Activated B cell treated with CpG ODN at 0.5 μM for 24 hours (primary cell): ENCODE results near the gene RNASEH2B. TPM values are rescaled to one million over a fixed set of nuclear protein-coding genes. Genes with fewer than 3 reads are reported as not detected.

Experiments used
- ATAC-seq: fragments of 200-7000 bp; cut with Tn5 transposase; one replicate; pipeline ENCODE4 v1.10.0; 2021; ENCODE audit warnings: low read depth, mild to moderate bottlenecking, moderate library complexity
- CTCF ChIA-PET: fragments of 350-600 bp; sonication (Branson Sonifier 250); formaldehyde crosslinking; loops from one replicate; lab custom pipeline; 2021; ENCODE audit warnings: antibody characterized with exemption; lab: Charles Lee
- POLR2A ChIA-PET: fragments of 350-600 bp; sonication (Branson Sonifier 250); formaldehyde crosslinking; loops from one replicate; lab custom pipeline; 2021; ENCODE audit warnings: antibody characterized with exemption; lab: Charles Lee
- DNase-seq: peaks from one replicate; pipeline ENCODE4 v3.0.0; 2022
- H3K27ac Mint-ChIP-seq: one replicate; pipeline ENCODE4 v1.8.0; 2020; ENCODE audit warnings: mixed read lengths
- H3K27me3 Mint-ChIP-seq: one replicate; pipeline ENCODE4 v1.8.0; 2021; ENCODE audit warnings: mixed read lengths
- H3K36me3 Mint-ChIP-seq: one replicate; pipeline ENCODE4 v1.8.0; 2021; ENCODE audit warnings: low read depth, mixed read lengths
- H3K4me1 Mint-ChIP-seq: one replicate; pipeline ENCODE4 v1.8.0; 2021; ENCODE audit warnings: mixed read lengths
- H3K4me3 Mint-ChIP-seq: one replicate; pipeline ENCODE4 v1.8.0; 2020; ENCODE audit warnings: mild to moderate bottlenecking, mixed read lengths
- H3K9me3 Mint-ChIP-seq: one replicate; pipeline ENCODE4 v1.8.0; 2020; ENCODE audit warnings: mixed read lengths
- CTCF ChIP-seq: fragments of 200-600 bp; IDR thresholded peaks from one replicate; pipeline ENCODE4 v1.8.0; 2022; ENCODE audit warnings: antibody characterized with exemption, mild to moderate bottlenecking
- intact Hi-C: fragments of 100-400 bp; cut with micrococcal nuclease; formaldehyde crosslinking; loops from one replicate; pipeline ENCODE4 v1.15.1; 2024
- total RNA-seq: library from RNA; stranded (reverse); gene quantifications from 2 replicates; pipeline ENCODE4 v1.2.3, GENCODE V29; 2022

The RNASEH2B gene
- total RNA-seq, 1 donor from 2014 or later = 103 TPM

DNA sequence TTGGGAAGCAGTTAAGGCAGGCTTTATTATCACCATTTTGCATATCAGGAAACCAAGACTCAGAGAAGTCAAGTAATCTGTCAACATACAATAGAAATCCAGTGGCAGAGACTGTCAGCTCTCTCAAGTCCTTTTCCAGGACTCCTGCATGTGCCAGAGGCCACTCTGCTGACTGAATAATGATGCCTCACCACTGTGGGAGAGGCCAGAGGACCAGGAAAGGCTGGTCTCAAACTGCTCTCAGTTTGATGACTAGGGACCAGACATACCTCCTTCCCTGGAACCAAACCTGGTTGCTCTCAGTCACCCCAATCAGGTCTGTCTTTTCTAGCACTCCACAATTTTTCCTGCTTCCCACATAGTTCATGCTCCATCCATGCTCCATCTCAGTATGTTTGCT is 8.0 kb downstream of the RNASEH2B start:
- Mint-ChIP-seq H3K9me3 (peaks cover 7% of the 10 kb centered on the region), H3K36me3 (peaks cover 21% of the 10 kb centered on the region), H3K4me3 (no peak overlapping the region), H3K27me3 (no peaks in the 10 kb centered on the region), H3K27ac (peak overlapping the region; percentile 98), H3K4me1 (peaks cover 70% of the 10 kb centered on the region)
- intact Hi-C loops = loop anchor here (10.0 kb wide), 1 partner anchor 1263 kb away; no protein-coding TSS in a partner anchor
- no peak for TF ChIP-seq CTCF
- DNase-seq (no peak), ATAC-seq (no peak)
- ChIA-PET POLR2A (interaction anchor here (0.6 to 3.8 kb wide), 5 partner anchors 25 to 920 kb away, joined by 3 to 26 read pairs (median 6); partner anchors contain the start of gene TRIM13), CTCF (interaction anchor here (1.1 kb wide), 2 partner anchors 22 to 941 kb away, joined by 4 to 5 read pairs; no protein-coding TSS in a partner anchor)

DNA sequence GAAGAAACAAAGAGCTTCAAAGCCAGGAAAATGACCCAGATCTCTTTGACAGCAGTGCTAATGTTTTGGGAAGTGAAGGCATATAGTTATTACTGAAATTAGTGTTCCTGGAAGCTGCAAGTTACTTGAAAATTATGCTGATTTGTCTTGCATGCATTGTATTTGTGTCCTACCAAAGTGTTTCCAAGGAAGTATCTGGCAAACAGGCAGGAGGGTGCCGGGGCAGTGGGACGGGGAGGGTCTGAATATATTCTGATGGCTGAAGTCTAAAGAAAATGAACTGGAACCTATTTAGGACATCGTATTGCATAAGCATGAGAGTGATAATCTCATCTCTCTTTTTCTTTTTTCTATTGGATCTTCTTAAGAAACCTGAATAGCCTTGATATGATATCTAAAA is 9.0 kb downstream of the RNASEH2B start:
- Mint-ChIP-seq H3K36me3 (peaks cover 31% of the 10 kb centered on the region), H3K4me3 (no peak overlapping the region), H3K27me3 (no peaks in the 10 kb centered on the region), H3K9me3 (peaks cover 14% of the 10 kb centered on the region), H3K4me1 (peaks cover 67% of the 10 kb centered on the region), H3K27ac (peak overlapping the region; percentile 21)
- ChIA-PET POLR2A (interaction anchor here (0.5 to 1.5 kb wide), 4 partner anchors 9 to 116 kb away, joined by 3 to 7 read pairs (median 3); no protein-coding TSS in a partner anchor), CTCF (no interaction called here)
- intact Hi-C loops = loop anchor here (10.0 kb wide), 1 partner anchor 1264 kb away; no protein-coding TSS in a partner anchor
- TF ChIP-seq CTCF = no peak
- no peak for ATAC-seq
- DNase-seq = no peak

GRCh38 chr13:50919277-50919676 is 9.7 kb downstream of the RNASEH2B start:
- H3K27ac Mint-ChIP-seq = peak overlapping the region; percentile 24
- peaks cover 63% of the 10 kb centered on the region for H3K4me1 Mint-ChIP-seq
- peaks cover 18% of the 10 kb centered on the region for H3K9me3 Mint-ChIP-seq
- TF ChIP-seq CTCF = no peak
- no peak for DNase-seq
- no peaks in the 10 kb centered on the region for H3K27me3 Mint-ChIP-seq
- intact Hi-C loops = loop anchor here (10.0 kb wide), 1 partner anchor 1264 kb away; no protein-coding TSS in a partner anchor
- ATAC-seq = no peak
- ChIA-PET POLR2A (interaction anchor here (1.5 kb wide), 1 partner anchor 8 kb away, joined by 3 read pairs; no protein-coding TSS in a partner anchor), CTCF (no interaction called here)
- peak overlapping the region; percentile 8 for H3K4me3 Mint-ChIP-seq
- peaks cover 37% of the 10 kb centered on the region for H3K36me3 Mint-ChIP-seq

DNA sequence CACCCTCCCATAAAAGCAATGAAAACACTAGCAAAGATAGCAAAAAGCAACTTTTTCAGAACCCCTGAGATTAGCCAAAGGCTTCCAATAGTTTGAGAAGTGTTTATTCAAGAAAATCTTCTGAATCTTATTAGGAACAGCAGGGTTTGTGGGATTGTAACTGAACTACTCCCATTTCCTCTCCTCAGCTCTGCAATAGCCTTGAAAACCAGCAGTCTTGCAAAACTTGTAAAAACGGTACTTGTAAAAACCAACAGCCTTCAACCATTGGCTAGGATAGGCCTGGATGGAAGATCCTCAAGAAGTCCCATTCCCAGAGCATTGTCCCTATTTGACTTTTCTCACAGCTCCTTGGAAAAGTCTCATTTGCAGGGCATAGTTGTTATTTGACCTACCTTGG is 12.1 kb downstream of the RNASEH2B start:
- intact Hi-C loops = no loop called here
- ATAC-seq = no peak
- H3K4me1 Mint-ChIP-seq = peaks cover 48% of the 10 kb centered on the region
- CTCF ChIA-PET = no interaction called here
- H3K27ac Mint-ChIP-seq = no peak overlapping the region
- no peak for TF ChIP-seq CTCF
- peaks cover 46% of the 10 kb centered on the region for H3K36me3 Mint-ChIP-seq
- no peaks in the 10 kb centered on the region for H3K27me3 Mint-ChIP-seq
- no peak overlapping the region for H3K4me3 Mint-ChIP-seq
- POLR2A ChIA-PET = interaction anchor here (0.9 kb wide), 1 partner anchor 29 kb away, joined by 4 read pairs; no protein-coding TSS in a partner anchor
- H3K9me3 Mint-ChIP-seq = peaks cover 23% of the 10 kb centered on the region
- DNase-seq = no peak

DNA sequence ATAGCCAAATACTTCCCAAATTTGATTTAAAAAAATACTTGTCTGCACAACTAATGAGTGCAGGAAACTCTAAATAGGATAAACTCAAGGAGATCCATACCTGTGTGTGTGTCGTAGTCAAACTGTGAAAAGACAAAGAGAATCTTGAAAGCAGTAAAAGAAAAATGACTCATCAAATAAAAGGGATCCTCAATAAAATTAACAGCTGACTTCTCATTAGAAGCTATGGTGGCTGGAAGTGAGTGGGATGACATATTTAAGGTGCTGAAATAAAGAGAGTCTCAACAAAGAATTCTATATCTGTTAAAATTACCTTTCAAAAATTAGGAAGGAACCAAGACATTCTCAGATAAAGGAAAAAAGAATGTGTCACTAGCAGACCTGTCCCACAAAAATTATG is 13.7 kb downstream of the RNASEH2B start:
- Mint-ChIP-seq H3K4me3 (no peak overlapping the region), H3K36me3 (peaks cover 47% of the 10 kb centered on the region), H3K4me1 (peaks cover 48% of the 10 kb centered on the region), H3K9me3 (peaks cover 23% of the 10 kb centered on the region), H3K27me3 (no peaks in the 10 kb centered on the region), H3K27ac (no peak overlapping the region)
- intact Hi-C loops = no loop called here
- ATAC-seq (no peak), DNase-seq (no peak)
- CTCF ChIA-PET = interaction anchor here (1.1 kb wide), 1 partner anchor 9 kb away, joined by 3 read pairs; no protein-coding TSS in a partner anchor
- TF ChIP-seq CTCF = no peak
- POLR2A ChIA-PET = interaction anchor here (0.6 to 0.9 kb wide), 2 partner anchors 9 to 926 kb away, joined by 3 read pairs; partner anchors contain the start of gene TRIM13
